GM18498 (cell line): Measurements from ENCODE around the gene CABP2.
"Not testable (repeated sequence)": the region's sequence is repeated elsewhere in the genome, so short reads cannot be mapped to it uniquely, and the experiment has no call there.

ENCODE experiments used
- ATAC-seq: cut with Tn5 transposase; IDR thresholded peaks from one replicate; pipeline ENCODE4 v1.9.1; 2021; ENCODE audit warnings: mild to moderate bottlenecking, moderate library complexity; ENCODE audit not compliant: unreplicated experiment

Gene CABP2

DNA sequence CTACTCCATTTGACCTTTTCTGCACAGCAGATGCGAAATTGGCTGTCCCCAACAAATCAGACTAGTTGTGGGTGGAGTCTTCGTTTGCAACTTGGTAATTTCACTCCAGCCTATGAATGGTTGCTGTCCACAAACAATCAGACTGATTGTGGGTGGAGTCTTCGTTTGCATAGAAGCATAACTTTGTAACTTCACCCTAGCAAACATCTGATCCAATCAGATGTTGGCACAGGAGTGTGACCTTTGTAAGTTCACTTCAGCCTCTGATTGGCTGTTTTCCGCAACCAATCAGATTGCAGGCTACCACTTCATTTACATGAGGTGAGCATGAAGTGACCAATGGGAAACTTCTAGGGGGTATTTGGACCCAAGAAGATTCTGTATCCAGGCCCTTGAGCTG lies 16.3 kb upstream of the CABP2 start:
- ATAC-seq: no peak

GRCh38 chr11:67538823-67539505 lies 15.7 kb upstream of the CABP2 start:
- ATAC-seq: no peak

- ATAC-seq: no peak
Measured at GRCh38 chr11:67538306-67538705, 15.1 kb upstream of the CABP2 start.

- ATAC-seq: no peak
Measured at GRCh38 chr11:67535561-67535960, 12.3 kb upstream of the CABP2 start.

DNA sequence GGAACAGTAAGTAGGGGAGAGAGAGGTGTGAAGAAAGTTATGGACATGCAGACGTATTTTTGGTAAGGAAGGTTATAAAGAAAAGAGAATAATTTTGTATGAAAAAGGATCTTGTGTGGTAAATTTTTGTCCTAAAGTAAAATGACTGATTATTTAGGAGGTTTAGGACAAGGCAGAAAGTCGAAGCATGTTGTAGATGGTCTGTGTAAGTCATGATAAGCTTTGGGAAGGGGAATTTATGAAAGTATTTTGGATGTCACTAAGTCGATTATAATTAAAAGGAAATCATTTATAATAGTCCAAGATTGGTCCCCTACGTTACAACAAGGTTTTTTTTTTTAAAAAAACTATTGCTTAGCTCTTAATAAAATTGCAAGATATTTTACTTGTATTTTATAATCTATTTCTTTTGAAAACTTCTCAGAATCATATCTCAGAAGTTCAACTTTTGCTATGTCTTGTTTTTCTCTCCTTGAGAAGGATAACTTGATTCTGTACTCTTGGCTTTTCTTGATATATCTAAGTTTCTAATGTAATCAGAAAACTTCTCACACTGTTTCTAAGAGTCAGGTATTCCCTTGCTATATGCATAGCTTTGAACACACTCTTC lies 10.9 kb upstream of the CABP2 start:
- ATAC-seq: no peak

DNA sequence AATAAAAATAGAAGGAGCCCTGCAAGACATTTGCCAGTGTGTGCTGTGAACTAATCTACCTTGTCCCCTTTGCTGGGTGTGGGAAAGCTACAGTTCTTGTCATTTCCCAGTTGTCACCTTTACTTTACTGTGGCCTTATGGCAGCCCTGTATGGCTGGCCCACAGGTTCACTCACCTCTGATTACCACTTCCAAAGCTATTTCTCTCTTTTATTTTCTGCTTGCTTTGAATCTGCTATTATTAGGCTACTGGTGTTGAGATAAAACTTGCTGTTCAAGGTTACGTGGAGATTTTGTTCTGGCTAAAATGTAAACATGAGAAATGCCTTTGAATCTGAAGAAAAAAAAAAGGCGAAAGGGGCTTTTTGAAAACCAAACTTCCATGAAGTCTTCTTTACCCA lies 9.6 kb upstream of the CABP2 start:
- no peak for ATAC-seq

GRCh38 chr11:67530282-67530592 lies 7.0 kb upstream of the CABP2 start:
- no peak for ATAC-seq

DNA sequence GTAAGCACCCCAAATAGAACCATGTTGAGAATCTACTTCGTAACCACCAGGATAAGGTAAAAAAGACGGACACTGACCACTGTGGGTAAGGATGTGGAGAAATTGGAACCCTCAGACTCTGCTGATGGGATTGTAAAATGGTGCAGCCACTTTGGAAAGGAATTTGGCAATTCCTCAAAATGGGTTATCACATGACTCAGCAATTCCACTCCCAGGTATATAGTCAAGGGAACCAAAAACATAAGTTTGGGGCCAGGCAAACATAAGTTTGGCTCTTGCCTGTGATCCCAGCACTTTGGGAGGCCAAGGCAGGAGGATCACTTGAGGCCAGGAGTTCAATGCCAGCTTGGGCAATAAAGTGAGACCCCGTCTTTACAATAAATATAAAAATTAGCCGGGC lies 5.1 kb upstream of the CABP2 start:
- ATAC-seq: no peak

DNA sequence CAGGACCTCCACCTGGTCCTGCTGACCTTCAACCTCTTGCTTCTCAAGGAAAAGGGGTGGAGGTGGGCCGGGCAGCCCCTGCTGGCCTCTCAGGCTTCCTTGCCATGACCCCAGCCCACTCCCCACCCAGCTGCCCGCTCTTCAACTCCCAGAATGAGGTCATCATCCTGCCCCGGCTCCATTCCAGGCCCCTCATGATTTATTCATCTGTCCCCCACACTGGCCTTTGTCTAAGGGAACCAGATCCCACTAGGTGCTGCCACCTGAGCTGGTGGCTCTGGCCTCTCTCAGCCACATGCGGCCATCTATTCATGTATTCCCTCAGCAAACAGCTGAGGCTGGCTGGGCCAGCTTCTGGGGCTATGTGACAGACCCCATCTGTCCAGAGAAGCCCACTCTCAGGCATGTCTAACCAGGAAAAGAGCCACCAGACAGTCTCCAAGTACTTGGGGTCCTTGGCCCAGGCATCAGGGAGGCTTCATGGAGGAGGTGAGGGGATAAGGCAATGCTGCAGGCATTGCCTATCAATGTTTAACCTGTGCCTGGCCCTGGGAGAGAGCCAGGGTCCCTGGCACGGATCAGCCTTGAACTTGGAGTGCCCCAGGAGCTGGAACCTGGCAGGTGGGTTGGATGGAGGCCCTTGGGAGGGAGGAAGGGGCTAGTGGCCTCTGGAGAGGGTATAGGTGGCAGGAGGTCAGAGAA lies 2.2 kb upstream of the CABP2 start:
- no peak for ATAC-seq

DNA sequence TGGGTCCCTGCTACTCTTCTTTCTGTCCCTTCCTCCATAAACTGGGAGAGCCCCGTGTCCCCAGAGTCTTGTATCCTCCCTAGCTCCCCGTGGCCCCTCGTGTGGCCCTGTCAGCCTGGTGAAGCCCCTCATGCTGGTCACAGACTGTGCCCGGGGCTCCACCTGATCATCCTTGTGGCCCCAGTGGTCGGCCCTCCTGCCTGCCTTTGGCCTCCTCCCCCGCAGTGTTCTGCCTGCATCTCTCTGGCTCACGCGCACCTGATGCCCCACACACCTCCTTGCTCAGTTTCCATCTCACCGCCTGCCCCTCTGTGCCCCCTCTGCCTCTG lies 1.2 kb upstream of the CABP2 start:
- no peak for ATAC-seq

DNA sequence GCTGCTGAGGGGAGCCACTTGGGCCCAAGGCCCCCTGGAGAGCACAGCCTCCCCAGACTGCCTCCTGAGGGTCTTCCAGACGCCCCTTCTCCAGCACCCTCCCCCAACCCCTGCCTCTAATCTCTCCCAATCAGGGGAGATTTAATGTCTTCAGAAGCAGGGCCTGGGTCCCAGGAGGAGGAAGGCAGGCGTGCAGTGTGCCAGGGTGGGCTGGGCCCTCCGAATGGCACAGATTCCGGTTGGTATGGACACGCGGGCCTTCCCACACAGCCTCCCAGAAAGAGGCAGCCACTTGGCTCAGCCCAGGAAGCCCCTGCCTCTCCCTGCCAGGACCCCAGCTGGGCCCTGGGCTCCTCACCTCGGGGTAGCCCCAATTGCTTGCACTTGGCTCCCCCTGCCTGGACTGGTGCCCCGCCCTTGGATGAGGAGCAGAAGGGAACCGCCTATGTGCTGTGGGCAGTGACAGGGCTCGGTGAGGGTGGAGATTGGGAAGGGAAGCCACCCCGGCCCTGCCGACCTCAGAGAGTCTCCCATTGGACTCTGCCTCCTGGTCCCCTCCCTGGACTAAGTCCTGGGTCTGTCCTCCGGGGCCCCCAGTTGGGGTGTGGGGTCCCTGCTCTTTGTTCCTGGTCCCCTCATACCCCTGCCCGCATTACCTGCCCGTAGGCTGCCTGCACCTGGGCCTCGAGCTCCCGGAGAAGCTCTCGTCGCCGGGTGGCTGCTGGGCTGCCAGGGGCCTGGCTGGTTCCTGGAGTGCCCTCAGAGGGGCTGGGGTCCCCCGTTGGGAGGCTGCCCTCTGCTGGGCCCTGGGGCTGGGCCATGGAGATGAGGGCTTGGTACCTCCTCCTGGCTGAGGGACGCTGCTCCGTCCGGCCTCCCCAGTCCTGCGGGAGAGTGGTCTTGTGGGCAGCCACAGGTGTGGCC lies 572 bp upstream of the CABP2 start:
- ATAC-seq: no peak

GRCh38 chr11:67522338-67522737 lies 908 bp downstream of the CABP2 start:
- no peak for ATAC-seq

- no peak for ATAC-seq
Measured at GRCh38 chr11:67521924-67522323, 1.3 kb downstream of the CABP2 start.

- ATAC-seq: no peak
Measured at GRCh38 chr11:67520856-67521824, 2.1 kb downstream of the CABP2 start.

DNA sequence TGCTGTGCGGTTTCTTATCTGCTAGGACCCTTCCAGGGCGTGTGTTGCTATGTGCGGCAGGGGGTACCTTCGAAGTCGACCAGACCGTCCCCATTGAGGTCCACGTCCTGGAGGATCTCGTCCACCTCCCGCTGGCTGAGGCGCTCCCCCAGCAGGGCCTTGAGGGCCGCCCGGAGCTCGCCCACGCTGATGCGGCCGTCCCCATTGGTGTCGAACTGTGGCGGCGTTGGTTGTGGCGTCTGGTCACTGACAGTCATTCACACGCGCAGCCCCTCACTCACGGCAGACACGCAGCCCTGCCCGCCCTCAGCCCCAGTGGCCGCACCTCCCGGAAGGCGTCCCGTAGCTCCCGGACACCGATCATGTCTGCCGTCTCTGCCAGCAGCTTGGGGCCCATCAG lies 3.5 kb downstream of the CABP2 start:
- no peak for ATAC-seq

- no peak for ATAC-seq
Measured at GRCh38 chr11:67517784-67518552, 5.3 kb downstream of the CABP2 start.

DNA sequence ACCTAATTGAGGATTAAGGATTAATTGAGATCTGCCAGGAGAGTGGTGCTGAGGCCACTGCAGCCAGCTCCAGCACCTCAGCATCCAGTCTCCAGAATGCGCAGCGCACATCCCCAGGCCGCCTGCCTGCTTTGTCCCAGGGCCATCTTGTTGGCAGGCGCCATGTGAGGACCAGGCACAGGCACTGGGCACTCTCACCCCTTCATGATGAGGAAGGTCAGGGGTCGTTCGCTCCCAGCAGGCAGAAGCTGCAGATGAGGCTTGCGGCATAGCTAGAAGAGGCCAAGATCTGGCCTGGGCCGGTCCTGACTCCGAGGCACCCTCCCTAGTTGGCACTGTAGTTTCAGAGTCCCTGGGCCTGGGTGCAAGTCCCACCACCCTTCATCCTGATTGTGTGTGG lies 6.4 kb downstream of the CABP2 start:
- no peak for ATAC-seq

GRCh38 chr11:67514116-67514515 lies 9.1 kb downstream of the CABP2 start:
- no peak for ATAC-seq

DNA sequence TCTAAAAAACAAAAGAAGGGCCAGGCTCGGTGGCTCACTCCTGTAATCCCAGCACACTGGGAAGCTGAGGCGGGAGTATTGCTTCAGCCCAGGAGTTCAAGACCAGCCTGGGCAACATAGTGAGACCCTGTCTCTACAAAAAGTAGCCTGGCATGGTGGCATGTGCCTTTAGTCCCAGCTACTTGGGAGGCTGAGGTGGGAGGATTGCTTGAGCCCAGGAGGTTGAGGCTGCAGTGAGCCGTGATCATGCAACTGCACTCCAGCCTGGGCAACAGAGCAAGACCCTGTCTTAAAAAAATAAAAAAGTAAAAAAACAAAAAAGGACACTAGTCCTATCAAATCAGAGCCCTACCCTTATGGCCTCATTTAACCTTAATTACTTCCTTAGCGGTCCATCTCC lies 11.7 kb downstream of the CABP2 start:
- ATAC-seq: not testable (repeated sequence)

DNA sequence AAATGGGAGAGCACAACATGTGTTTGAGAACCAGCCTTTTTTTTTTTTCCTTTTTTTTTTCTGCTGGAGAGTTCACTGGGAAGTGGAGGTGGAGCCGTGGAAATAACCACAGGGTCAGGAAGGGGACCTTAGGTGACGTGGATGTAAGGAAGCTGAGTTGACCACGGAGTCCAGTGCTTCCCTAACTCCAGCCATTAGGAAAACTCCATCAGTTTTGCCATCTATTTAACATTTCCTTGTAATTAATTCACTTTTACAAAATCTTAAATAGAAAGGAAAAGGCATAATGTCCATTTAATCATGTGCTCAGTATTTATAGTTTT lies 13.3 kb downstream of the CABP2 start:
- no peak for ATAC-seq
